Measurements from ENCODE around the gene LDB1. TPM values are rescaled to one million over a fixed set of nuclear protein-coding genes. Genes with fewer than 3 reads are reported as not detected.

Gene LDB1
- total RNA-seq, 2 experiments from 2014 or later, result 46.5 to 46.6 TPM

DNA sequence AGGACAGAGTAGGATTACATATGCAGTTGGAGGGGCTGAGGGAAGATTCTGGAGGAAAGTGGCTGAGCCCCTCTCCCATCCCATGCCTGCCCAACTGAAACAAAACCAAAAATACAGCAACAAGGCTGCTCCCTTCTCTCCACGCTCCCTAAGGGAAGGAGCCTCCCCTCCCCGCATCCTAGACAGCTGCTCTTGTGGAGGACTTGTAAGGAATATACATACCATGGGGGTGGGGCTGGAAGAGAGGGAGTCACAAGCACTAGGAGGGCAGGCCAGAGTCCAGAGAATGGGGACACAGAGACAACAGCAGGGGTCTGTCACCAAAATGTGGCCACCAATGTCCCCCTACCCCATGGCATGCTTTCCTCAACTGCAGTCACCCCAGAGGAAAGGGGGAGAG lies 13.2 kb downstream of the LDB1 start:
- Mint-ChIP-seq H3K36me3 (ENCODE audit: low read depth) (peaks cover 12% of the 10 kb centered on the region), H3K4me3 (no peak overlapping the region), H3K27ac (no peak overlapping the region), H3K9me3 (no peaks in the 10 kb centered on the region), H3K27me3 (ENCODE audit: low read depth) (no peaks in the 10 kb centered on the region), H3K4me1 (ENCODE audit: low read depth) (peaks cover 8% of the 10 kb centered on the region)
- no peak for DNase-seq
- intact Hi-C loops (cut with micrococcal nuclease), result no loop called here
- CTCF ChIA-PET, result interaction anchor here (1.4 kb wide), 1 partner anchor 34 kb away, joined by 4 read pairs; no protein-coding TSS in a partner anchor

DNA sequence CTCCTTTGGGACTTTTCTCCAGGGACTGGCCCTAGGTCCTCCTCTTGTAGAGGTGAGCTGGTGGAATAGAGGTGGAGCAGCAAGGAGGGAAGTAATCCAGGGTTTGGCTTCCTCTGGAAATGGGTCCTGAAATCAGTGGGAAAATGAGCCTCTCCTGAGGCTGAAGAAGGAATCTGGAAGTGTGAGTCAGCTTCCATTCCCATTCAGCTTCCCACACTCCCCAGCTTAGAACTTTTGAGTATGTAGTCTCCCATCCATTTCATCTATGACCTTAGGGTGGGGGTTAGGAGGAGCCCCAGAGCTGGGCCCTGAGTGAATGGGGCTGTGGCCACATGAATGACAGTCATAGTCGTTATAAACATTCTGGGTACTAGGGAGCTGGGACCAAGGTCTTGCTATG lies 17.7 kb downstream of the LDB1 start:
- intact Hi-C loops (cut with micrococcal nuclease), result no loop called here
- peaks cover 2% of the 10 kb centered on the region for H3K36me3 Mint-ChIP-seq (ENCODE audit: low read depth)
- peaks cover 8% of the 10 kb centered on the region for H3K4me1 Mint-ChIP-seq (ENCODE audit: low read depth)
- H3K27me3 Mint-ChIP-seq (ENCODE audit: low read depth), result no peaks in the 10 kb centered on the region
- no peak for DNase-seq
- no peaks in the 10 kb centered on the region for H3K9me3 Mint-ChIP-seq
- no peak overlapping the region for H3K4me3 Mint-ChIP-seq
- CTCF ChIA-PET, result interaction anchor here (0.9 to 4.4 kb wide), 3 partner anchors 10 to 37 kb away, joined by 5 to 17 read pairs (median 8); partner anchors contain the start of gene HPS6
- no peak overlapping the region for H3K27ac Mint-ChIP-seq

DNA sequence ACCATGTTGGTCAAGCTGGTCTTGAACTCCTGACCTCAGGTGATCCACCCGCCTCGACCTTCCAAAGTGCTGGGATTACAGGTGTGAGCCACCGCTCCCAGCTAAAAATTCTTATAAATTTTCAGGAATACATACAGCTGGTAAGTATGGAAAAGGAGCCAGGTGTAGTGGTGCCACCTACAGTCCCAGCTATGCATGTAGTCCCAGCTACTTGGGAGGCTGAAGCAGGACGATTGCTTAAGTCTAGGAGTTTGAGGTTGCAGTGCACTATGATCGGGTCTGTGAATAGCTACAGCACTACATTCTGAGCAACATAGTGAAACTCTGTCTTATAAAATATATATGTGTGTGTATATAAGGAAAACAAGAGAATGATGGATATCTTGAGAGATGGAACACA lies 19.0 kb downstream of the LDB1 start:
- CTCF ChIA-PET, result interaction anchor here (0.7 to 4.4 kb wide), 4 partner anchors 11 to 35 kb away, joined by 3 to 17 read pairs (median 6); partner anchors contain the start of gene HPS6
- Mint-ChIP-seq H3K36me3 (ENCODE audit: low read depth) (peaks cover 3% of the 10 kb centered on the region), H3K9me3 (no peaks in the 10 kb centered on the region), H3K27me3 (ENCODE audit: low read depth) (no peaks in the 10 kb centered on the region), H3K27ac (no peak overlapping the region), H3K4me1 (ENCODE audit: low read depth) (peaks cover 5% of the 10 kb centered on the region), H3K4me3 (no peak overlapping the region)
- no peak for DNase-seq
- intact Hi-C loops (cut with micrococcal nuclease), result no loop called here

DNA sequence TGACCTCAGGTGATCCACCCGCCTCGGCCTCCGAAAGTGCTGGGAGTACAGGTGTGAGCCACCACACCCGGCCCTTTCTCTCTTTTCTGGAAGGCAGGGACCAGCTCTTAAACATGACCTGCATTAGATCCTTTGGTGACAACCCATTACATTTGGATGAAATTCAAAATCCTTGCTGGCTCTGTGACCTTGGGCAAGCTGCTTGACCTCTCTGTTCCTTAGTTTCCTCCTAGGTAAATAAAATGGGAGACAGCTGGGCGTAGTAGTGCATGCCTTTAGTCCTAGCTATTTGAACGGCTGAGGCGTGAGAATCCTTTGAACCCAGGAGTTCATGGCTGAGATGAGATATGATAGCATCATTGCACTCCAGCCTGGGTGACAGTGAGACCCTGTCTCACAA lies 23.7 kb downstream of the LDB1 start:
- no peaks in the 10 kb centered on the region for H3K9me3 Mint-ChIP-seq
- no peak overlapping the region for H3K4me3 Mint-ChIP-seq
- intact Hi-C loops (cut with micrococcal nuclease), result no loop called here
- no peak overlapping the region for H3K27ac Mint-ChIP-seq
- H3K4me1 Mint-ChIP-seq (ENCODE audit: low read depth), result no peaks in the 10 kb centered on the region
- H3K27me3 Mint-ChIP-seq (ENCODE audit: low read depth), result no peaks in the 10 kb centered on the region
- CTCF ChIA-PET, result interaction anchor here (0.6 kb wide), 1 partner anchor 44 kb away, joined by 3 read pairs; no protein-coding TSS in a partner anchor
- DNase-seq, result no peak
- H3K36me3 Mint-ChIP-seq (ENCODE audit: low read depth), result peaks cover 5% of the 10 kb centered on the region

DNA sequence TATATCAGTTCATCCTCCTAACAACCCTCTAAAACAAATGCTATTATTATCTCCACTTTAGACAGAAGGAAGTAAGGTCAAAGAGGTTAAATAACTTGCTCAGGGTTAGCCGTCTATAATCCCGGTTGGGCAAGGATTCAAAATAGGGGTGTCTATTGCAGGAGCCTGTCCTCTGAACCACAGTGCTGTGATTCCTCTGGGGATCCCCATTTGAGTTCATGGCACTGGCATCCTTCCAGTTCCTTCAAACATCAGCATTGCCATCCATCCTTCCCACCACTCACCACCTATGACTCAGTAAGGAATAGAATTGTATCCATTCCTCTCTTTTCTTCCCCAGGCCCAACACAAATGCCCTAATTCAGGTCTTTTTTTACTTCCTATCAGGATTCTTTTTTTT lies 29.4 kb downstream of the LDB1 start:
- intact Hi-C loops (cut with micrococcal nuclease), result no loop called here
- H3K36me3 Mint-ChIP-seq (ENCODE audit: low read depth), result peaks cover 8% of the 10 kb centered on the region
- H3K4me3 Mint-ChIP-seq, result no peak overlapping the region
- DNase-seq, result no peak
- H3K9me3 Mint-ChIP-seq, result no peaks in the 10 kb centered on the region
- no peak overlapping the region for H3K27ac Mint-ChIP-seq
- H3K4me1 Mint-ChIP-seq (ENCODE audit: low read depth), result no peaks in the 10 kb centered on the region
- CTCF ChIA-PET, result no interaction called here
- H3K27me3 Mint-ChIP-seq (ENCODE audit: low read depth), result no peaks in the 10 kb centered on the region

DNA sequence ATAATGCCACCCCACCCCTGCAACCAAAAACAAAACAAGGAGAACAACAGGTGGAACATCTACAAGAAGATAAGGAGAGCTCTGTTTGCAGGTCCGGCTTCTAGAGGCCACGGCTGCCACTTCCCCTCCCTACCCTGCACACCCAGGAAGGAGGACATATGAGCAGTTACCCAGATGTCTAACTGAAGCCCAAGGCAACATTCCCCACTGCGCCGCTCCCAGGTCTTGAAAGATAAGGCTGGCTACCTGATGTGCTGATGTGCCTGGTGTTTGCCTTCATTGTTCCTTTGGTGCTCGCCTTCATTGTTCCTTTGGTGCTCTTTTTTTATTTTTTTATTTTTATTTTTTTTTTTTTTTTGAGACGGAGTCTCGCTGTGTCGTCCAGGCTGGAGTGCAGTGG lies 34.0 kb downstream of the LDB1 start:
- CTCF ChIA-PET, result interaction anchor here (1.7 kb wide), 1 partner anchor 13 kb away, joined by 4 read pairs; no protein-coding TSS in a partner anchor
- H3K4me3 Mint-ChIP-seq, result no peak overlapping the region
- H3K27ac Mint-ChIP-seq, result no peak overlapping the region
- intact Hi-C loops (cut with micrococcal nuclease), result no loop called here
- peaks cover 5% of the 10 kb centered on the region for H3K36me3 Mint-ChIP-seq (ENCODE audit: low read depth)
- no peaks in the 10 kb centered on the region for H3K27me3 Mint-ChIP-seq (ENCODE audit: low read depth)
- no peaks in the 10 kb centered on the region for H3K9me3 Mint-ChIP-seq
- H3K4me1 Mint-ChIP-seq (ENCODE audit: low read depth), result no peaks in the 10 kb centered on the region
- DNase-seq, result no peak

DNA sequence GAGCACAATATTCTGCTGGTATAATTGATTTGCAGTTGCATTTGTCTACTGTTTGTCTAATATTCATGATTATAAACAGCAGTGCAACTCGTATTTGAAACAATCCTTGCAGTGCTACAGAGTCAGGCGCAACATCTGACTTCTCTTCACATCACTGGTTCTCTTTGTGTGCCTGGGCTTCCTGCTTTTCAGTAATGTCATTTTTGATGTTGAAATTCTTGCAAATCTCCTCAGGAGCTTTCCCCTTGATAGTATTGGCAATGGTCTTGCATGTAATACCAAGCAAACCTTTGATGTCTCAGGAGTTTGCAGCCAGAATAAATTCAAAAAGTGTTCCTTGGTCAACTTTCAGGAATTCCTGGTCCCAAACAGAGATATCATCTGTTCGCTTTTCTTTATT lies 34.8 kb downstream of the LDB1 start:
- intact Hi-C loops (cut with micrococcal nuclease), result no loop called here
- H3K9me3 Mint-ChIP-seq, result no peaks in the 10 kb centered on the region
- DNase-seq, result no peak
- CTCF ChIA-PET, result interaction anchor here (1.7 kb wide), 1 partner anchor 12 kb away, joined by 4 read pairs; no protein-coding TSS in a partner anchor
- no peak overlapping the region for H3K4me3 Mint-ChIP-seq
- H3K27me3 Mint-ChIP-seq (ENCODE audit: low read depth), result no peaks in the 10 kb centered on the region
- no peak overlapping the region for H3K27ac Mint-ChIP-seq
- peaks cover 5% of the 10 kb centered on the region for H3K36me3 Mint-ChIP-seq (ENCODE audit: low read depth)
- H3K4me1 Mint-ChIP-seq (ENCODE audit: low read depth), result no peaks in the 10 kb centered on the region

DNA sequence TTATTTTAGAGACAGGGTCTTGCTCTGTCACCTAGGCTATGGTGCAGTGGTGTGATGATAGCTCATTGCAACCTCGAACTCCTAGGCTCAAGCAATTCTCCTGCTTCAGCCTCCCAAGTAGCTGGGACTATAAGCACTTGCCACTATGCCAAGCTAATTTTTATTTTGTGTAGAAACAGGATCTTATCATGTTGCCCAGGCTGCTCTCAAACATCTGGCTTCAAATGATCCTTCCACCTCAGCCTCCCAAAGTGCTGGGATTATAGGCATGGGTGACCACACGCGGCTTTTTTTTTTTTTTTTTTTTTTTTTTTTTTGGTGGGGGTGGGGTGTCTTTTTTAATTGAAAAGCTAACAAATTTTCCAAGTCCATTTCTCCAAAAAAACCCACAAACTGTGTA lies 36.6 kb downstream of the LDB1 start:
- H3K4me1 Mint-ChIP-seq (ENCODE audit: low read depth), result no peaks in the 10 kb centered on the region
- intact Hi-C loops (cut with micrococcal nuclease), result no loop called here
- H3K4me3 Mint-ChIP-seq, result no peak overlapping the region
- no peak for DNase-seq
- H3K27me3 Mint-ChIP-seq (ENCODE audit: low read depth), result no peaks in the 10 kb centered on the region
- no peaks in the 10 kb centered on the region for H3K9me3 Mint-ChIP-seq
- CTCF ChIA-PET, result interaction anchor here (0.6 to 4.6 kb wide), 2 partner anchors 11 to 132 kb away, joined by 3 to 37 read pairs; no protein-coding TSS in a partner anchor
- H3K27ac Mint-ChIP-seq, result no peak overlapping the region
- peaks cover 5% of the 10 kb centered on the region for H3K36me3 Mint-ChIP-seq (ENCODE audit: low read depth)

DNA sequence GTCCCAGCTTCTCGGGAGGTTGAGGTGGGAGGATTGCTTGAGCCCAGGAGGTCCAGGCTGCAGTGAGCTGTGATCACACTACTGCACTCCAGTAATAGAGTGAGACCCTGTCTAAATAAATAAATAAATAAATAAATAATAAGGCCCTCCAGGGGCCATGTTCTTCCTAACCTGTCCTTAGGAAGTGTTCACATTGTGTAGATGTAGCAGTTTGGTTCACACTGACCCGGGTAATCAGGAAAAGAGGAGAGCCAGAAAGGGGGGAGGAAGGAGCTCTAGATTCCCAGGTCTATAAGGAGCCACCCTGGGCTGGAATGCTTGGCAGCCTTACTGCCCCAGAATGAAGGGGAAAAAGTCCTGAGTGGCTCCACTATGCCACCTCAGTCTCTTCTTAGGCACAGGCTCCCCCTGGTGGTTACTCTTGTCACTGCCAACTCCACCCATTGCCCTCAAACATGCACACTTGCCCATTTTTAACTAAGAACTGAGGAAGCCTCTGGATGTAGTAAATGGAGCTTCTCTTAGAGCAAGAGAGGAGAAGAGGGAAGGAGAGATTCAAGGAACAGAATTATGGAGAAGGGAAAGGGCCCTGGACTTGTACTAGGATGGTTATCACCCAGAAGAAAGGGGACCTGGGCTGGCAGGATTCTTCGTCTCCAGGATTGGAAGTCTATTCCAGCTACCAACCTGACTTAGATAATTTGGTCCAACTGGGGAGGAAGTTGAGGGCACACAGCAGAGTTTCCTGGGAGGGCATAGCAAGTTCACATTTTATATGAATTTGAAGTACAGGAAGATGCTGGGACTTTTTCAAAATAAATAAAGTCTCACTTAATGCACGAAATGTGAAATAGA lies 47.3 kb downstream of the LDB1 start:
- Mint-ChIP-seq H3K36me3 (ENCODE audit: low read depth) (no peaks in the 10 kb centered on the region), H3K27me3 (ENCODE audit: low read depth) (no peaks in the 10 kb centered on the region), H3K27ac (no peak overlapping the region), H3K9me3 (no peaks in the 10 kb centered on the region), H3K4me3 (no peak overlapping the region), H3K4me1 (ENCODE audit: low read depth) (no peaks in the 10 kb centered on the region)
- CTCF ChIA-PET, result interaction anchor here (0.6 to 5.4 kb wide), 34 partner anchors 9 to 302 kb away, joined by 3 to 45 read pairs (median 4); partner anchors contain the start of gene KCNIP2
- peak; percentile 90 for DNase-seq
- intact Hi-C loops (cut with micrococcal nuclease), result loop anchor here (1.0 kb wide), 4 partner anchors 63 to 292 kb away; no protein-coding TSS in a partner anchor

DNA sequence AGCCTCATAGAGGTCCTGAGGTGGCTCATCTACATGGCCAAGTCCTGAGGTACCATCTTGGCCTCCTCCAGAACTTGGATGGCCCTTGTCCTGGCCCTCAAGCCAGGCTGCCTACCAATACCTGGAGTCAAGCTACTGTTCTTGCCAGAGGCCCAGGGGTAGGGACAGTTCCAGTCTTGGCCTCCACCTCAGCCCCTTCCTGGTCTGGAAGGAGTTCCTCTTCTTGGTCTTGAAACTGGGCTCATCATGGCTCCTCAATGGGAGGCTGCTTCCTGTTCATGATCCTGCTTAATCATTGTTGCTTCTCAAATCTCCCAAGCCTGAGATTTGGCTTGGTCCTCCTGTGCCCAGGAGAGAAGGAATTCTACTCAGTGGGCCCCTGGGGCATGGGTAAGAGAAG lies 51.1 kb downstream of the LDB1 start:
- CTCF ChIA-PET, result interaction anchor here (0.7 to 5.7 kb wide), 6 partner anchors 10 to 234 kb away, joined by 3 to 23 read pairs (median 4); partner anchors contain the start of gene KCNIP2

DNA sequence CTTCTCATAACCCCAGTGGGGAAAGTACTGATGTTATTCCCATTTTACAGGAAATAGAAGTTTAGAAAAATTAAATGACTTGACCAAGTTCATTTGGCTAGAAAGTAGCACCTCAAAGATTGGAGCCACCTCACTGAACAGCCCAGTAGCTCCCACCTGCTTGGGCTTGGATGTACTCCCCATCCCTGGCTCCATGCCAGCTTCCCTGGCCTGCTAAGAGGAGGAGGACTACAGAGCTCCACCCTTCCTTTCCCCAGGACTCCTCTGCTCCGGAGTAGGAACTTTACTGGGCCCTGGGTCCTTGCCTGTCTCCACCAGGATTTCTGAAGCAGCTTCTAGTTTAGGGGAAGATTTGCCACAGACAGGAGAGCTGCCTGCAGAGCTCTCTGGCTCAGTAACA lies 52.0 kb downstream of the LDB1 start:
- intact Hi-C loops (cut with micrococcal nuclease), result no loop called here
- DNase-seq, result no peak
- Mint-ChIP-seq H3K27ac (no peak overlapping the region), H3K9me3 (no peaks in the 10 kb centered on the region), H3K4me1 (ENCODE audit: low read depth) (peaks cover 24% of the 10 kb centered on the region), H3K36me3 (ENCODE audit: low read depth) (no peaks in the 10 kb centered on the region), H3K27me3 (ENCODE audit: low read depth) (no peaks in the 10 kb centered on the region), H3K4me3 (no peak overlapping the region)
- CTCF ChIA-PET, result interaction anchor here (0.7 to 5.7 kb wide), 7 partner anchors 9 to 287 kb away, joined by 3 to 23 read pairs (median 3); partner anchors contain the start of gene KCNIP2

More for the DNA sequence above, 51.1 kb downstream of the LDB1 start:
- intact Hi-C loops (cut with micrococcal nuclease), result no loop called here
- no peak overlapping the region for H3K4me3 Mint-ChIP-seq
- H3K36me3 Mint-ChIP-seq (ENCODE audit: low read depth), result no peaks in the 10 kb centered on the region
- peaks cover 22% of the 10 kb centered on the region for H3K4me1 Mint-ChIP-seq (ENCODE audit: low read depth)
- no peaks in the 10 kb centered on the region for H3K27me3 Mint-ChIP-seq (ENCODE audit: low read depth)
- no peak overlapping the region for H3K27ac Mint-ChIP-seq
- no peak for DNase-seq
- no peaks in the 10 kb centered on the region for H3K9me3 Mint-ChIP-seq

DNA sequence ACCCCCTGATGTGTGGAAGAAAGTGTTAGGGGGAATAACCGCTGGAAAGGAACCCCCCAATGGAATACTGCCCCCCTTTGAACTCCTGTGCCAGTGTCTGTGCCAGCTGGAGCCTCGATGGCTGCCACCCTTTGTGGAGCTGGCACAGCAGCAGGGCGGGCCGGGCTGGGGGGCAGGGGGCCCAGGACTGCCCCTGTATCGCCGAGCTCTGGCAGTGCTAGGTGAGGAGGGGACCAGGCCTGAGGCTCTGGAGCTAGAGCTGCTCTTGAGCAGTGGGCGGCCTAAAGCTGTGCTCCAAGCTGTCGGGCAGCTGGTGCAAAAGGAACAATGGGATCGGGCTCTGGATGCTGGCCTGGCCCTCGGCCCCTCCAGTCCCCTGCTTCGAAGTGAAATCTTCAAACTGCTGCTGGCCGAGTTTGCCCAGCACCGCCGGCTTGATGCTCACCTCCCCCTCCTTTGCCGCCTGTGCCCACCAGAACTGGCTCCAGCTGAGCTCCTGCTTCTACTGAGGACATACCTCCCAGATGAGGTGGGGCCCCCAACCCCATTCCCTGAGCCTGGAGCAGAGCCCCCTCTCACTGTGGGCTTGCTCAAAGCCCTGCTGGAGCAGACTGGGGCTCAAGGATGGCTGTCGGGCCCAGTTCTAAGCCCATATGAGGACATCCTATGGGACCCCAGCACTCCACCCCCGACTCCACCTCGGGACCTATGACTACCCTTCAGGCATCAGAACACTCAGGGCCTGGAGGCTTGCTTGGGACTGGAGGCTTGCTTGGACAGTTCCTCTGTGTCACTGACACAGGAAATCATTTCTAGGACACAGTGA lies 52.9 kb downstream of the LDB1 start:
- peaks cover 24% of the 10 kb centered on the region for H3K4me1 Mint-ChIP-seq (ENCODE audit: low read depth)
- no peak overlapping the region for H3K27ac Mint-ChIP-seq
- intact Hi-C loops (cut with micrococcal nuclease), result no loop called here
- no peak for DNase-seq
- CTCF ChIA-PET, result interaction anchor here (0.7 to 5.7 kb wide), 6 partner anchors 8 to 286 kb away, joined by 3 to 23 read pairs (median 4); no protein-coding TSS in a partner anchor
- H3K4me3 Mint-ChIP-seq, result peak overlapping the region; percentile 27
- H3K27me3 Mint-ChIP-seq (ENCODE audit: low read depth), result no peaks in the 10 kb centered on the region
- no peaks in the 10 kb centered on the region for H3K36me3 Mint-ChIP-seq (ENCODE audit: low read depth)
- no peaks in the 10 kb centered on the region for H3K9me3 Mint-ChIP-seq
